HepG2 (cell line): ENCODE measurements around the gene TP53TG5. TPM values are rescaled to one million over a fixed set of nuclear protein-coding genes. Genes with fewer than 3 reads are reported as not detected.

Source experiments
- ATF7 ChIP-seq, 2 experiments: fragments of 450-650 bp in 1 of 2; sonication (generic) in 1 of 2; formaldehyde crosslinking in 1 of 2; IDR thresholded peaks; 2 replicates each; pipeline versions ENCODE4 v1.4.0 to v1.6.1; 2016 to 2020; ENCODE audit warnings: antibody characterized with exemption in 1 of 2, mild to moderate bottlenecking in 1 of 2, missing genetic modification reagents in 1 of 2
- FOXM1 ChIP-seq: sonication (generic); formaldehyde crosslinking; IDR thresholded peaks from 2 replicates; pipeline ENCODE4 v1.5.0; 2020; ENCODE audit warnings: missing genetic modification reagents
- GATAD1 ChIP-seq: IDR thresholded peaks from 2 replicates; pipeline ENCODE4 v1.6.1; 2016; ENCODE audit warnings: missing genetic modification reagents, missing compliant biosample characterization
- HOXA7 ChIP-seq: sonication (generic); formaldehyde crosslinking; IDR thresholded peaks from 2 replicates; pipeline ENCODE4 v1.8.1; 2022; ENCODE audit warnings: mild to moderate bottlenecking, missing genetic modification reagents, moderate library complexity
- IKZF4 ChIP-seq: sonication (generic); formaldehyde crosslinking; IDR thresholded peaks from 2 replicates; pipeline ENCODE4 v1.5.1; 2020; ENCODE audit warnings: borderline replicate concordance, mild to moderate bottlenecking, low read depth, missing genetic modification reagents; ENCODE audit errors: not compliant biosample characterization
- TBX2 ChIP-seq: sonication (generic); formaldehyde crosslinking; IDR thresholded peaks from 2 replicates; pipeline ENCODE4 v1.5.0; 2020; ENCODE audit warnings: missing genetic modification reagents, mild to moderate bottlenecking, borderline replicate concordance
- ZNF121 ChIP-seq: sonication (generic); formaldehyde crosslinking; IDR thresholded peaks from 2 replicates; pipeline ENCODE4 v1.5.0; 2020; ENCODE audit warnings: mild to moderate bottlenecking, missing genetic modification reagents
- ZNF207 ChIP-seq: fragments of 450-650 bp; IDR thresholded peaks from 2 replicates; pipeline ENCODE4 v1.6.1; 2016; ENCODE audit warnings: antibody characterized with exemption, borderline replicate concordance
- ZNF34 ChIP-seq: sonication (generic); formaldehyde crosslinking; IDR thresholded peaks from 2 replicates; pipeline ENCODE4 v1.4.0; 2020; ENCODE audit warnings: mild to moderate bottlenecking, missing genetic modification reagents, borderline replicate concordance
- ZNF354B ChIP-seq: sonication (generic); formaldehyde crosslinking; IDR thresholded peaks from 2 replicates; pipeline ENCODE4 v1.8.0; 2022; ENCODE audit warnings: mild to moderate bottlenecking, missing genetic modification reagents
- ZNF44 ChIP-seq: sonication (generic); formaldehyde crosslinking; IDR thresholded peaks from 2 replicates; pipeline ENCODE4 v1.5.1; 2020; ENCODE audit warnings: mild to moderate bottlenecking, missing genetic modification reagents
- ZSCAN22 ChIP-seq: sonication (generic); formaldehyde crosslinking; IDR thresholded peaks from 2 replicates; pipeline ENCODE4 v1.4.0; 2020; ENCODE audit warnings: mild to moderate bottlenecking, missing genetic modification reagents
- polyA plus RNA-seq, 8 experiments: library from polyadenylated mRNA; depleted of rRNA in 3 of 8; stranded (reverse) in 7 of 8; unstranded in 1 of 8; fragments of >200 nt; fragmentation: Illumina TruSeq in 4 of 8; extraction: Trizol in 4 of 8; gene quantifications; 2 replicates each; pipeline versions ENCODE4 v1.2.1 to v1.2.3, GENCODE V29; 2011 to 2016; ENCODE audit warnings: low read depth in 4 of 8, missing spikeins in 1 of 8, mixed read lengths in 1 of 8; ENCODE audit not compliant: insufficient read depth in 1 of 8
- total RNA-seq, 5 experiments: library from RNA; depleted of rRNA; stranded (reverse); fragments of >200 nt; fragmentation: Illumina TruSeq; extraction: Trizol; gene quantifications; 2 replicates each; pipeline ENCODE4 v1.2.3, GENCODE V29; 2016; ENCODE audit warnings: low read depth in 1 of 5
- TF ChIP-seq, protein P1 (sequence below): sonication (generic); formaldehyde crosslinking; IDR thresholded peaks from 2 replicates; pipeline ENCODE4 v1.8.1; 2022; ENCODE audit warnings: low read depth, mild to moderate bottlenecking, missing genetic modification reagents
- TF ChIP-seq, protein P2 (sequence below): sonication (generic); formaldehyde crosslinking; IDR thresholded peaks from 2 replicates; pipeline ENCODE4 v1.4.0; 2020; ENCODE audit warnings: mild to moderate bottlenecking, missing genetic modification reagents, borderline replicate concordance
- TF ChIP-seq, protein P3 (sequence below): sonication (generic); formaldehyde crosslinking; IDR thresholded peaks from 2 replicates; pipeline ENCODE4 v1.4.0; 2020; ENCODE audit warnings: missing genetic modification reagents
- TF ChIP-seq, protein P4 (sequence below): IDR thresholded peaks from 2 replicates; pipeline ENCODE4 v1.6.1; 2016; ENCODE audit warnings: low read depth, borderline replicate concordance
- TF ChIP-seq, protein P5 (sequence below): sonication (generic); formaldehyde crosslinking; IDR thresholded peaks from 2 replicates; pipeline ENCODE4 v1.5.0; 2020; ENCODE audit warnings: missing genetic modification reagents

Gene TP53TG5
- total and polyA plus RNA-seq, 2 of the 13 experiments (the other 11 are each of a cell fraction or from before 2014, with no cell fraction given): 0.11 TPM; not detected in 1

DNA sequence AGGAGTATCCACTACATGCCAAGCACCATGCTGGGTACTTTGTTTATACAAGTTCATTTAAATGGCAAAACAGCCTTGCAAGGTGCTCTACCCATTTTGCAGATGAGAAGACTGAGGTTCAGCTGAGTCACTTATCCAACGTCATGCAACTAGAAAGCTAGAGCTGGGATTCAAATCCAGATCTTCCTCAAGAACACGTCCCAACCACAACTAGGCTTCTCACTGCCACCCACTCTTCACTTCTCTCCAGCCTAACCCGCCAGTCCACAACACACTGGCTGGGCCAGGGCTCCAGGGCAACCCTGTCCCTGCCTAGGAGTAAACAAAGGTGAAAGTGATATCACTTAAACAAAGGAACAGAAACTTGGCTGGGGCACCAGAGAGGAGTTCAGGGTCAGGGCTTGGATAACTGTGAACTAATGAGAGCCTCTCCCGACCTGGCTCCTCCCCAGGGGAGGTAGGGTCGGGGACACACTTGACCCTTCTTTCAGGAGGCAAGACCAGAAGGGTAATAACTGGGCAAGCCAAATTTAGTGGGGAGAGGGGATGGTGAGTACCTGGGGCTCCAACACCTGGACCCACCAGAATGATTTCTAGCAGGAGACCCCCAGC, 37.8 kb downstream of the TP53TG5 start (continued):
- TF ChIP-seq, protein P1, sequence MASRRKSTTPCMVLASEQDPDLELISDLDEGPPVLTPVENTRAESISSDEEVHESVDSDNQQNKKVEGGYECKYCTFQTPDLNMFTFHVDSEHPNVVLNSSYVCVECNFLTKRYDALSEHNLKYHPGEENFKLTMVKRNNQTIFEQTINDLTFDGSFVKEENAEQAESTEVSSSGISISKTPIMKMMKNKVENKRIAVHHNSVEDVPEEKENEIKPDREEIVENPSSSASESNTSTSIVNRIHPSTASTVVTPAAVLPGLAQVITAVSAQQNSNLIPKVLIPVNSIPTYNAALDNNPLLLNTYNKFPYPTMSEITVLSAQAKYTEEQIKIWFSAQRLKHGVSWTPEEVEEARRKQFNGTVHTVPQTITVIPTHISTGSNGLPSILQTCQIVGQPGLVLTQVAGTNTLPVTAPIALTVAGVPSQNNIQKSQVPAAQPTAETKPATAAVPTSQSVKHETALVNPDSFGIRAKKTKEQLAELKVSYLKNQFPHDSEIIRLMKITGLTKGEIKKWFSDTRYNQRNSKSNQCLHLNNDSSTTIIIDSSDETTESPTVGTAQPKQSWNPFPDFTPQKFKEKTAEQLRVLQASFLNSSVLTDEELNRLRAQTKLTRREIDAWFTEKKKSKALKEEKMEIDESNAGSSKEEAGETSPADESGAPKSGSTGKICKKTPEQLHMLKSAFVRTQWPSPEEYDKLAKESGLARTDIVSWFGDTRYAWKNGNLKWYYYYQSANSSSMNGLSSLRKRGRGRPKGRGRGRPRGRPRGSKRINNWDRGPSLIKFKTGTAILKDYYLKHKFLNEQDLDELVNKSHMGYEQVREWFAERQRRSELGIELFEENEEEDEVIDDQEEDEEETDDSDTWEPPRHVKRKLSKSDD (CRISPR knock-in tag): no peak
- TF ChIP-seq ZNF354B (CRISPR knock-in tag) (no peak), ZNF44 (CRISPR knock-in tag) (no peak), HOXA7 (no peak), ZSCAN22 (CRISPR knock-in tag) (no peak), ATF7 (IDR thresholded peaks at IDR 0.05) (no peak), ATF7 (CRISPR knock-in tag; IDR thresholded peaks at IDR 0.05) (no peak; the same call in 1 of the 2 replicates), FOXM1 (CRISPR knock-in tag) (no peak), GATAD1 (CRISPR knock-in tag) (0 out of 2 replicates have a peak, but pooled peaks have one; percentile 14), ZNF207 (no peak), ZNF121 (CRISPR knock-in tag) (peak; percentile 57; the same call in 1 of the 2 replicates), IKZF4 (CRISPR knock-in tag) (no peak), TBX2 (CRISPR knock-in tag) (peak; percentile 84), ZNF34 (CRISPR knock-in tag) (0 out of 2 replicates have a peak, but pooled peaks have one; percentile 57)
- TF ChIP-seq, protein P2, sequence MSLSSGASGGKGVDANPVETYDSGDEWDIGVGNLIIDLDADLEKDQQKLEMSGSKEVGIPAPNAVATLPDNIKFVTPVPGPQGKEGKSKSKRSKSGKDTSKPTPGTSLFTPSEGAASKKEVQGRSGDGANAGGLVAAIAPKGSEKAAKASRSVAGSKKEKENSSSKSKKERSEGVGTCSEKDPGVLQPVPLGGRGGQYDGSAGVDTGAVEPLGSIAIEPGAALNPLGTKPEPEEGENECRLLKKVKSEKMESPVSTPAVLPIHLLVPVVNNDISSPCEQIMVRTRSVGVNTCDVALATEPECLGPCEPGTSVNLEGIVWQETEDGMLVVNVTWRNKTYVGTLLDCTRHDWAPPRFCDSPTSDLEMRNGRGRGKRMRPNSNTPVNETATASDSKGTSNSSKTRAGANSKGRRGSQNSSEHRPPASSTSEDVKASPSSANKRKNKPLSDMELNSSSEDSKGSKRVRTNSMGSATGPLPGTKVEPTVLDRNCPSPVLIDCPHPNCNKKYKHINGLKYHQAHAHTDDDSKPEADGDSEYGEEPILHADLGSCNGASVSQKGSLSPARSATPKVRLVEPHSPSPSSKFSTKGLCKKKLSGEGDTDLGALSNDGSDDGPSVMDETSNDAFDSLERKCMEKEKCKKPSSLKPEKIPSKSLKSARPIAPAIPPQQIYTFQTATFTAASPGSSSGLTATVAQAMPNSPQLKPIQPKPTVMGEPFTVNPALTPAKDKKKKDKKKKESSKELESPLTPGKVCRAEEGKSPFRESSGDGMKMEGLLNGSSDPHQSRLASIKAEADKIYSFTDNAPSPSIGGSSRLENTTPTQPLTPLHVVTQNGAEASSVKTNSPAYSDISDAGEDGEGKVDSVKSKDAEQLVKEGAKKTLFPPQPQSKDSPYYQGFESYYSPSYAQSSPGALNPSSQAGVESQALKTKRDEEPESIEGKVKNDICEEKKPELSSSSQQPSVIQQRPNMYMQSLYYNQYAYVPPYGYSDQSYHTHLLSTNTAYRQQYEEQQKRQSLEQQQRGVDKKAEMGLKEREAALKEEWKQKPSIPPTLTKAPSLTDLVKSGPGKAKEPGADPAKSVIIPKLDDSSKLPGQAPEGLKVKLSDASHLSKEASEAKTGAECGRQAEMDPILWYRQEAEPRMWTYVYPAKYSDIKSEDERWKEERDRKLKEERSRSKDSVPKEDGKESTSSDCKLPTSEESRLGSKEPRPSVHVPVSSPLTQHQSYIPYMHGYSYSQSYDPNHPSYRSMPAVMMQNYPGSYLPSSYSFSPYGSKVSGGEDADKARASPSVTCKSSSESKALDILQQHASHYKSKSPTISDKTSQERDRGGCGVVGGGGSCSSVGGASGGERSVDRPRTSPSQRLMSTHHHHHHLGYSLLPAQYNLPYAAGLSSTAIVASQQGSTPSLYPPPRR (CRISPR knock-in tag): peak; percentile 84; the same call in 1 of the 2 replicates
- TF ChIP-seq, protein P3, sequence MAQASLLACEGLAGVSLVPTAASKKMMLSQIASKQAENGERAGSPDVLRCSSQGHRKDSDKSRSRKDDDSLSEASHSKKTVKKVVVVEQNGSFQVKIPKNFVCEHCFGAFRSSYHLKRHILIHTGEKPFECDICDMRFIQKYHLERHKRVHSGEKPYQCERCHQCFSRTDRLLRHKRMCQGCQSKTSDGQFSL (CRISPR knock-in tag): no peak
- TF ChIP-seq, protein P4, sequence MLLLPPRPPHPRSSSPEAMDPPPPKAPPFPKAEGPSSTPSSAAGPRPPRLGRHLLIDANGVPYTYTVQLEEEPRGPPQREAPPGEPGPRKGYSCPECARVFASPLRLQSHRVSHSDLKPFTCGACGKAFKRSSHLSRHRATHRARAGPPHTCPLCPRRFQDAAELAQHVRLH (CRISPR knock-in tag): peak; percentile 51
- TF ChIP-seq, protein P5, sequence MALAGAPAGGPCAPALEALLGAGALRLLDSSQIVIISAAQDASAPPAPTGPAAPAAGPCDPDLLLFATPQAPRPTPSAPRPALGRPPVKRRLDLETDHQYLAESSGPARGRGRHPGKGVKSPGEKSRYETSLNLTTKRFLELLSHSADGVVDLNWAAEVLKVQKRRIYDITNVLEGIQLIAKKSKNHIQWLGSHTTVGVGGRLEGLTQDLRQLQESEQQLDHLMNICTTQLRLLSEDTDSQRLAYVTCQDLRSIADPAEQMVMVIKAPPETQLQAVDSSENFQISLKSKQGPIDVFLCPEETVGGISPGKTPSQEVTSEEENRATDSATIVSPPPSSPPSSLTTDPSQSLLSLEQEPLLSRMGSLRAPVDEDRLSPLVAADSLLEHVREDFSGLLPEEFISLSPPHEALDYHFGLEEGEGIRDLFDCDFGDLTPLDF (CRISPR knock-in tag): no peak
